ENCODE measurements around the gene TOMM40L.
"Not testable (repeated sequence)": the region's sequence is repeated elsewhere in the genome, so short reads cannot be mapped to it uniquely, and the experiment has no call there.

Gene TOMM40L

DNA sequence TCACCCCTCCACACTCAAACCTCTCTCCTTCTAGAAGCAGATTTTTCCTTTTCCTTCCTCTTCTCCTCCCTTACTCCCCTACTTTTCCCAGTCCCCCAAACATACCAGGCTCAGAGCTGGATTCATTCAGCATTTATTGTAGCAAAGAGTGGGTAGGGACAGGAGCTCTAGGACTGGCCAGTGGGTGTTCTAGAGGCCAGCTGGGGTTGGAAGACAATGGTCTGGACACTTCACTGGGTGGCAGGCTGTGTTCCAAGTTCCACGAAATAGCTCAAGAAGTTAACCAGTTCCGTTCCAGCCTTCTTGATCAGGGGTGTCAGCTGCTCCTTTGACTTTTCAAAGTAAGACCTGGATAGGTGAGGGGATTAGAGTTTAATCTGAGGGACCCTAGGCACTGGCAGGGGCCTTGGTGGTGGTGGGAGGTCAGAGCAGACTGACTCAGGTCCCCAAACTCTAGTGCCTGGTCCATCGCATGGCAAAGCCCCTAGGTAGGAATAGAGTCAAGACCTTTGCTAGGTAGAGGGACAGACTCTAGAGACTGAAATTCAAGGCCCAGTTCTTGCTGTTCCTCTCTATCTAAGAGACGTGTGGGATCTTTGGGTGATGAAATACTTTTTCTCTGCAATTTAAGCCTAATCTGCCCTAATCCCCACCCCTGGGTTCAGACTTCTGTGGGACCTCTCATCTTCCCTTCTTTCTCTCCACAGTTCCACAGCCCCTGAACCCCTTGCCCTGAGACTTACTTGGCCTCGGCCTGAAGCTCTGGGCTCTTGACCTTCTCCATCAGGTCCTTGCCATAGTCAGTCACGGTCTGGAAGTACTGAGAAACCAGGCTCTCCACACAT lies 3.5 kb upstream of the TOMM40L start:
- no peak for DNase-seq (ENCODE audit: low read depth)

- DNase-seq (ENCODE audit: low read depth): no peak
Observed at GRCh38 chr1:161223805-161224694, 1.8 kb upstream of the TOMM40L start.

DNA sequence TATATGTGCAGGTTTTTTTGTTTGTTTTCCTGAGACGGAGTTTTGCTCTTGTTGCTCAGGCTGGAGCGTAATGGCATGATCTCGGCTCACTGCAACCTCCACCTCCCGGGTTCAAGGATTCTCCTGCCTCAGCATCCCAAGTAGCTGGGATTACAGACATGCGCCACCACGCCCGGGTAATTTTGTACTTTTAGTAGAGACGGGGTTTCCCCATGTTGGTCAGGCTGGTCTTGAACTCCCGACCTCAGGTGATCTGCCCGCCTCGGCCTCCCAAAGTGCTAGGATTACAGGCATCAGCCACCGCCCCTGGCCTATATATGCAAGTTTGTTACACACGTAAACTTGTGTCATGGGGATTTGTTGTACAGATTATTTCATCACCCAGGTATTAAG lies 1.2 kb upstream of the TOMM40L start:
- DNase-seq (ENCODE audit: low read depth): not testable (repeated sequence)

GRCh38 chr1:161225178-161225533 lies 704 bp upstream of the TOMM40L start:
- no peak for DNase-seq (ENCODE audit: low read depth)

DNA sequence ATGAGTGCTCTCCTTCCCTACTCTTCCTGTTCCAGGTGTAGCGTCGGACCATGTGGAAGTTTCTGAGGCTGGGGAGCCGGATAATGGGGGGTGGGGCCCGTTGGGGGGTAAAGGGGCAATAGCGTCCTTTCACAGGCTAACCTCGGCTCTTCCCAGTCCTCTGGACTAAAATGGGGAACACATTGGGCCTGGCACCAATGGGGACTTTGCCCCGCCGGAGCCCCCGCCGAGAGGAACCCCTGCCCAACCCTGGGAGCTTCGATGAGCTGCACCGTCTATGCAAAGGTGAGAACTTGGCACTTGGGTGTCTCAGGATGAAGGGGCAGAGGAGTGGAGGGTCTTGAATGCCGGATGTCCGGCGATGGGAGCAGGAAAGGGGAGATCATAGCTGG lies 456 bp downstream of the TOMM40L start:
- no peak for DNase-seq (ENCODE audit: low read depth)

GRCh38 chr1:161226759-161227158 lies 899 bp downstream of the TOMM40L start:
- DNase-seq (ENCODE audit: low read depth): no peak

GRCh38 chr1:161227196-161227871 lies 1.5 kb downstream of the TOMM40L start:
- peak; percentile 80 for DNase-seq (ENCODE audit: low read depth)

DNA sequence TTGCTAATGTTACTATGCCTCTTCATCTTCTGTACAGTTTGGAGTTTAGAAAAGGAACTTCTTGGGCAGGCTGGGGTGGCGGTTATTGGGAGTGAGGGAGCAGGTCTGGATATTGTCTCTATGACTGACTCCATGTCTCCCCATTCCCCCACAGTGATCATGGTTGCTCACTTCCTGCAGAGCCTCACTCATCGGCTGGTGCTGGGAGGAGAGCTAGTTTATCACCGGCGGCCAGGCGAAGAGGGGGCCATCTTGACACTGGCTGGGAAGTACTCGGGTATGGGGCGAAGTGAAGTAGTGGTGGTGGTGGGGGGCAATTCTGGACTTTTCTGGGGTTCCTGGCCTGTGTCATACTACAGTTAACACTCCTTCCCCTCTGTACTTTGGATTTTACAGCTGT lies 2.2 kb downstream of the TOMM40L start:
- no peak for DNase-seq (ENCODE audit: low read depth)

DNA sequence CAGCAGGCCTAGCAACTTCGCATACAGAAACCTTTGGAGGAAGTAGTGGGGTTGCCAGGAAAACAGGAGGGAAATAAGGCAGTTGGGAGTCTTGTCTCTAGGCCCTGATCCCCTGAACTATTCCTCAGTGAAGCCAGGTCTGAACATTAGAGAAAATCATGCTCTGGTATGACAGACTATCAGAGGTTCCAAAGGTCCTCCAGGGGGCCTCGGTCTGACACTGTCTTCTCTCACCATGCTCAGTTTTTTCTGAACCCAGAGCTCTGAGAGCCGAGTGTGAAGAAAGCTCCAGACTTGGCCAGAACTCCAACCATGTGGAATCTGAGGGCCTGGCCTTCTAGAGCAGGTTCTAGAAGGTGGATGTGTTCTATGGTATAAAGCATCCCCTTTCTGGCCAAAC lies 4.0 kb downstream of the TOMM40L start:
- DNase-seq (ENCODE audit: low read depth): no peak

GRCh38 chr1:161230762-161231161 lies 4.9 kb downstream of the TOMM40L start:
- DNase-seq (ENCODE audit: low read depth): no peak

- DNase-seq (ENCODE audit: low read depth): no peak
Observed at GRCh38 chr1:161233102-161233501, 7.2 kb downstream of the TOMM40L start.

- DNase-seq (ENCODE audit: low read depth): no peak
Observed at GRCh38 chr1:161235957-161236775, 10.3 kb downstream of the TOMM40L start.

GRCh38 chr1:161238039-161238473 lies 12.2 kb downstream of the TOMM40L start, which contains the start of gene NR1I3:
NR1I3 (minus strand) TSS chr1:161238203; CDS start chr1:161236565, 1,638 bp downstream.
- no peak for DNase-seq (ENCODE audit: low read depth)

DNA sequence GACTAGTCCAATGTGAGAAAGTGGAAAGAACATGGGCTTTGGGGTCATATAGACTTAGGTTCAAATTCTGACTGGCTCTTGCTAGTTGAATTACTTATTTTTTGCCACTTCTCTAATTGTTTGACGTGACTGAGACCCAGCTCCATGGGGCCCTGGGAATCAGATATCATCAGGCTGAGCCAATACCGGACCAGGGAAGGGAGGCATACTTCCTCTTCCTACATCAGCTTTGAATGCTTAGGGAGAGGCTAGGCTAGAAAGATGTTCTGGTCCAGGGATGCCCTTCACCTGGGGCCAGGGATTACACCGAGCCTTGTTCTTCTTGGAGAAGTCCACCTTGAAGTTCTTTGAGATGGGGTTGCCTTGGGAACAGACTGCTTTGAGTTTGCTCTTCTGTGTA lies 15.8 kb downstream of the TOMM40L start:
- DNase-seq (ENCODE audit: low read depth): no peak

DNA sequence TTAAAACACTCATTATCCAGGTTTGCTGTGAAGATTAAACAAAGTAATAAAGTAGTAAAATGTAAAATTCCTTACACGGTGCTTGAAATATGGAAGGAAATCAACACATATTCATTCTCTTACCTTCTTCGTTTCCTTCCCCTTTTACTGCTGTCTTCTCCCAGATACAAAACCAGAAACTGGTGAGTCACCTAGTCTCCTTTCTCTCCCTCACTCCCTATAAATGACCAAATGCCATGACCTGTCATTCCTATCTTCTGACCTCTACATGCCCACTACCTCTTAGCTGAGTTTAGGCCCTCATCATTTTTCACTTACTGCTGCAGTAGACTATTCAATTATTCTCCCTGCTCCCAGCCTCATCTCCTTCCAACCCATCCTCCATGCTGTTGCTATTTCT lies 16.5 kb downstream of the TOMM40L start:
- no peak for DNase-seq (ENCODE audit: low read depth)

DNA sequence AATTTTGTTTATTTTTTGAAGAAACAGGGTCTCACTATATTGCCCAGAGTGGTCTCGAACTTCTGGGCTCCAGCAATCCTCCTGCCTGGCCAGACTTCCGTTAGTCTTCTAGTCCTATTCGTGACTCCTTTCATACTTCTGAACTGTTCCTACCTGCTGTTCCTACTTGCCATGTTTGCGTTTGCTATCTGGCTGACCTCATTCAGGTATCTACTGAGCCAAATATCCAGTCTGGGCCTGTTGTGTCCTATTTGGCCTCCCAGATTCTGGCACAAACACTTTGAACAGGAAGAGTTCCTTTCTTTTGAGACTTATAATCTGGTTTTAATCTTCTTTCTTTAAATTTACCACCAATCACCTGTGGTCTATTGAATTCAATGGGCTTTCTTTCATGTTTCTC lies 19.0 kb downstream of the TOMM40L start:
- no peak for DNase-seq (ENCODE audit: low read depth)

DNA sequence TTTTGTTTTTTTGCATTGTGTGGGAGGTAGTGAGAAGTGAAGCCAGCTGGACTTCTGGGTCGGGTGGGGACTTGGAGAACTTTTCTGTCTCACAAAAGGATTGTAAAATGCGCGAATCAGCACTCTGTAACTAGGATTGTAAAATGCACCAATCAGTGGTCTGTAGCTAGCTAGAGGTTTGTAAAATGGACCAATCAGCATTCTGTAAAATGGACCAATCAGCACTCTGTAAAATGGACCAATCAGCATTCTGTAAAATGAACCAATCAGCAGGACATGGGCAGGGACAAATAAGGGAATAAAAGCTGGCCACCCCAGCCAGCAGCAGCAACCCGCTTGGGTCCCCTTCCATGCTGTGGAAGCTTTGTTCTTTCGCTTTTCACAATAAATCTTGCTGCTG lies 24.2 kb downstream of the TOMM40L start:
- not testable (repeated sequence) for DNase-seq (ENCODE audit: low read depth)

- no peak for DNase-seq (ENCODE audit: low read depth)
Observed at GRCh38 chr1:161250829-161251228, 25.0 kb downstream of the TOMM40L start.

DNA sequence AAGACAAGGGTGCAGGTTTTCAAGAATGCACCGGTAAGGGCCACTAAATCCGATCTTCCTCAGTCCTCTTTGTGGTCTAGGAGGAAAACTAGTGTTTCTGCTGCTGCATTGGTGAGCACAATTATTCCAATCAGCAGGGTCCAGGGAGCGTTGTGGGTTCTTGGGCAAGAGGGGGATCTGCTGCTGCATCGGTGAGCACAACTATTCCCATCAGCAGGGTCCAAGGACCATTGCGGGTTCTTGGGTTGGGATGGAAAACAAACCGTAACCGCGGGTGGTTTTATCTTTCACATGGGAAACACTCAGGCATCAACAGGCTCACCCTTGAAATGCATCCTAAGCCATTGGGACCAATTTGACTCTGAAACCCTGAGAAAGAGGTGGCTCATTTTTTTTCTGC lies 25.7 kb downstream of the TOMM40L start:
- DNase-seq (ENCODE audit: low read depth): no peak

DNA sequence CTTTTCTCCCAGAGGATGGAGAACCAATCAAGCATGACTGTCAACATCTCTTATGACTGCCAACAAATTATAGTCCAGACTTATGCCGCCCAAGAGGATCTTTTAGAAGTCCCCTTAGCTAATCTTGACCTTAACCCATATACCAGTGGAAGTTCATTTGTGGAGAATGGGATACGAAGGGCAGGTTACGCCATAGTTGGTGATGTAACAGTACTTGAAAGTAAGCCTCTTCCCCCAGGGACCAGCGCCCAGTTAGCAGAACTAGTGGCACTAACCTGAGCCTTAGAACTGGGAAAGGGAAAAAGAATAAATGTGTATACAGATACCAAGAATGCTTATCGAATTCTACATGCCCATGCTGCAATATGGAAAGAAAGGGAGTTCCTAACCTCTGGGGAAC lies 29.4 kb downstream of the TOMM40L start:
- DNase-seq (ENCODE audit: low read depth): not testable (repeated sequence)

GRCh38 chr1:161255955-161256520 lies 30.2 kb downstream of the TOMM40L start:
- not testable (repeated sequence) for DNase-seq (ENCODE audit: low read depth)
